AG09319 (cell line): ENCODE results near the gene OLFML2B.

Source experiments
- DNase-seq: peaks from one replicate; pipeline ENCODE4 v3.0.0-alpha.2; 2010; ENCODE audit warnings: low read depth; ENCODE audit errors: extremely low read depth
- TF ChIP-seq, protein P1 (sequence below): IDR thresholded peaks from 2 replicates; pipeline ENCODE4 v1.5.1; 2011; ENCODE audit warnings: low read depth, mild to moderate bottlenecking, inconsistent platforms, low read length, moderate library complexity

The OLFML2B gene

GRCh38 chr1:161956097-161956496 is 67.6 kb downstream of the OLFML2B start:
- TF ChIP-seq, protein P1, sequence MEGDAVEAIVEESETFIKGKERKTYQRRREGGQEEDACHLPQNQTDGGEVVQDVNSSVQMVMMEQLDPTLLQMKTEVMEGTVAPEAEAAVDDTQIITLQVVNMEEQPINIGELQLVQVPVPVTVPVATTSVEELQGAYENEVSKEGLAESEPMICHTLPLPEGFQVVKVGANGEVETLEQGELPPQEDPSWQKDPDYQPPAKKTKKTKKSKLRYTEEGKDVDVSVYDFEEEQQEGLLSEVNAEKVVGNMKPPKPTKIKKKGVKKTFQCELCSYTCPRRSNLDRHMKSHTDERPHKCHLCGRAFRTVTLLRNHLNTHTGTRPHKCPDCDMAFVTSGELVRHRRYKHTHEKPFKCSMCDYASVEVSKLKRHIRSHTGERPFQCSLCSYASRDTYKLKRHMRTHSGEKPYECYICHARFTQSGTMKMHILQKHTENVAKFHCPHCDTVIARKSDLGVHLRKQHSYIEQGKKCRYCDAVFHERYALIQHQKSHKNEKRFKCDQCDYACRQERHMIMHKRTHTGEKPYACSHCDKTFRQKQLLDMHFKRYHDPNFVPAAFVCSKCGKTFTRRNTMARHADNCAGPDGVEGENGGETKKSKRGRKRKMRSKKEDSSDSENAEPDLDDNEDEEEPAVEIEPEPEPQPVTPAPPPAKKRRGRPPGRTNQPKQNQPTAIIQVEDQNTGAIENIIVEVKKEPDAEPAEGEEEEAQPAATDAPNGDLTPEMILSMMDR = no peak
- DNase-seq = peak; percentile 91

GRCh38 chr1:161955606-161956005 is 68.1 kb downstream of the OLFML2B start:
- TF ChIP-seq, protein P1 = no peak

GRCh38 chr1:161954466-161954865 is 69.2 kb downstream of the OLFML2B start:
- DNase-seq = no peak
- TF ChIP-seq, protein P1 = no peak

More at GRCh38 chr1:161955606-161956005, 68.1 kb downstream of the OLFML2B start:
- DNase-seq = no peak

DNA sequence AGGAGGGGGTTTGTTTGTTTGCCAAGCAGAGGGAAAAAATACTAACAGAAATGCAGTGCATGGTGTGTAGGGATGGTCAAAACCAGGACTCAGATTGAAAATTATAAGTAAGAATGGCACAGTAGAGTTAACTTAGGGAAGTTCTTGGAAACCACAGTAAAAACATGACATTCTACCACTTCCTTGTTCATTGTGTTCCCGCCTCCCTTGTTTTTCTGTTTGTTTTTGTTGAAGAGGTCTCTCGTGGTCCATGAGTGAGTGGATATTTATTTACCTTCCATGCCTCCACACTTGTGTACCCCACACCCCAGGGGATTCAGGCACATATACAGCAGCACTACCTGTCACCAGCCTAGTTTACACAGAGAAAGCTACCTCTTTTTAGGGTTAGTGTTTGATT is 69.6 kb downstream of the OLFML2B start:
- DNase-seq = no peak
- TF ChIP-seq, protein P1 = no peak

DNA sequence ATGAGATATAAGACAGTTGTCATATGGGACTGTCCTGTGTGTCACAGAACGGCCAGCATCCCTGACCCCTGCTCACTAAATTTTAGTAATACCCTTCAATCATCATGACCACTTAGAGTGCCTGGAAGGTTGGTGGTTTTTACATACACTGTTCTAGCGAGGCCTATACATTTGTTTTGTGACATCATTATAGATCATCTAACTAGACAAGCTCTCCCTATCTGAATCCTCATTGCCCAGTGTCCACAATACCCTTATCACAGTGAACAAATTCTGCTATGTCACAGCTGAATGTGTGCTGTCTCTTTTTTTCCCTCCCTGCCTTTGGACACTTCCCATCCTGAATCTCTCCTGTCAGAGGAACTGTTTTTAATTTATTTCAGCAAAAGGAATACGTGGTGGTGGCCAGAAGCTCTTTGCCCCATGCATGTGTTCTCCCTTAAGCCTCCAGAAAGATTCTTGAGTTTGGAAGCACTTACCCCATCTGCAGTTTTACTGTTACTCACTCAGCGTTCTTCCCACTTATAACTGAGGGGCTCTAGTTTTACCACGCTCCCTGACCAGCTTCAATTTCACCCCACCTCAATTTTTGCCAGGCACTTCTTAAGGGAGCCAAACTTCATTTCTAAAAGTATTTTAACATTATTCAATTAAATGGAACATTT is 70.3 kb downstream of the OLFML2B start:
- TF ChIP-seq, protein P1 = no peak
- no peak for DNase-seq

DNA sequence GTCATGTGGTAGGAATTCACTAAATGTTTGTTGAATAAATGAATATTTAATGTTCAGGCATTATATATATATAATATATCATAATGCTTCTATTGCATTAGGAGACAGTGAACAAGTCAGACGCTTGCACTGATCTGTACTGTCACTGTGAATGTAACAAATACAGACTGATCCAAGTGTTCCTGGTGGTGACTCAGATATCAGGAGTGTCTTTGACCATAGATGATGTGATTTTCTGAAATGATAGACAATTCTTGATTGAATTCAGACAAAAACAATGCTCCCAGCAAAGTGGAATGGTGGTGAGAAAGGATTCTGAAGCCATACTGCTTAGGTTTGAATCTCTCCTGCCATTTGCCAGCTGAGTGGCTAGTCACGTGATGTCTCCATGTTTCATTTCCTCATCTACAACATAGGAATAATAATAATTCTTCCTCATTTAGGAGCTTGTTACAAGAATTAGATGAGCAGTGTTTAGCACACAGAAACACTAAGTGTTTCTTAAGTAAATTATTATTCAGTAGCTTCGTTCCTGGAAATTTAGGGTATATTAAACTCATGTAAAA is 71.0 kb downstream of the OLFML2B start:
- TF ChIP-seq, protein P1 = no peak
- no peak for DNase-seq

GRCh38 chr1:161951646-161952045 is 72.0 kb downstream of the OLFML2B start:
- TF ChIP-seq, protein P1 = no peak
- DNase-seq = no peak
